ENCODE data around the gene WDR62.
"Not testable (repeated sequence)": the region's sequence is repeated elsewhere in the genome, so short reads cannot be mapped to it uniquely, and the experiment has no call there.

The WDR62 gene

GRCh38 chr19:36040495-36040894, 14.2 kb upstream of the WDR62 start:
- no peak for ATAC-seq

- ATAC-seq, result not testable (repeated sequence)
Observed at GRCh38 chr19:36041092-36041491, 13.6 kb upstream of the WDR62 start.

- ATAC-seq, result no peak
Observed at GRCh38 chr19:36041831-36042230, 12.9 kb upstream of the WDR62 start.

GRCh38 chr19:36043952-36044351, 10.7 kb upstream of the WDR62 start:
- no peak for ATAC-seq

GRCh38 chr19:36046443-36047050, 8.2 kb upstream of the WDR62 start:
- no peak for ATAC-seq

GRCh38 chr19:36047835-36048234, 6.9 kb upstream of the WDR62 start:
- no peak for ATAC-seq

- ATAC-seq, result no peak
Observed at GRCh38 chr19:36049080-36049698, 5.5 kb upstream of the WDR62 start.

- no peak for ATAC-seq
Observed at GRCh38 chr19:36051236-36051635, 3.5 kb upstream of the WDR62 start.

GRCh38 chr19:36051637-36052036, 3.1 kb upstream of the WDR62 start:
- ATAC-seq, result no peak

GRCh38 chr19:36054119-36054732, 471 bp upstream of the WDR62 start, which contains the start of gene THAP8:
THAP8 (minus strand) TSS chr19:36054285; CDS start chr19:36054217, 68 bp downstream.
- ATAC-seq, result peak; percentile 88 to 90

- ATAC-seq, result no peak
Observed at GRCh38 chr19:36058481-36059179, 3.9 kb downstream of the WDR62 start.

GRCh38 chr19:36059180-36059910, 4.6 kb downstream of the WDR62 start:
- ATAC-seq, result no peak

GRCh38 chr19:36060430-36060829, 5.7 kb downstream of the WDR62 start:
- peak in 1 of 2 donors; percentile 43 for ATAC-seq

GRCh38 chr19:36061367-36061766, 6.7 kb downstream of the WDR62 start:
- ATAC-seq, result no peak

- ATAC-seq, result no peak
Observed at GRCh38 chr19:36064826-36065225, 10.1 kb downstream of the WDR62 start.

GRCh38 chr19:36067681-36068080, 13.0 kb downstream of the WDR62 start:
- ATAC-seq, result no peak

GRCh38 chr19:36068810-36069499, 14.3 kb downstream of the WDR62 start:
- not testable (repeated sequence) for ATAC-seq

GRCh38 chr19:36072081-36072480, 17.4 kb downstream of the WDR62 start:
- no peak for ATAC-seq

GRCh38 chr19:36073121-36073876, 18.6 kb downstream of the WDR62 start:
- no peak for ATAC-seq

GRCh38 chr19:36079389-36079945, 24.8 kb downstream of the WDR62 start:
- no peak for ATAC-seq

- ATAC-seq, result no peak
Observed at GRCh38 chr19:36081385-36081784, 26.7 kb downstream of the WDR62 start.
